Midbrain (tissue), 1 donor: ENCODE results near the gene PALM3.

ENCODE experiments used
- DNase-seq: peaks from one replicate; lab custom pipeline; 2025; lab: John Stamatoyannopoulos, UW

The PALM3 gene

DNA sequence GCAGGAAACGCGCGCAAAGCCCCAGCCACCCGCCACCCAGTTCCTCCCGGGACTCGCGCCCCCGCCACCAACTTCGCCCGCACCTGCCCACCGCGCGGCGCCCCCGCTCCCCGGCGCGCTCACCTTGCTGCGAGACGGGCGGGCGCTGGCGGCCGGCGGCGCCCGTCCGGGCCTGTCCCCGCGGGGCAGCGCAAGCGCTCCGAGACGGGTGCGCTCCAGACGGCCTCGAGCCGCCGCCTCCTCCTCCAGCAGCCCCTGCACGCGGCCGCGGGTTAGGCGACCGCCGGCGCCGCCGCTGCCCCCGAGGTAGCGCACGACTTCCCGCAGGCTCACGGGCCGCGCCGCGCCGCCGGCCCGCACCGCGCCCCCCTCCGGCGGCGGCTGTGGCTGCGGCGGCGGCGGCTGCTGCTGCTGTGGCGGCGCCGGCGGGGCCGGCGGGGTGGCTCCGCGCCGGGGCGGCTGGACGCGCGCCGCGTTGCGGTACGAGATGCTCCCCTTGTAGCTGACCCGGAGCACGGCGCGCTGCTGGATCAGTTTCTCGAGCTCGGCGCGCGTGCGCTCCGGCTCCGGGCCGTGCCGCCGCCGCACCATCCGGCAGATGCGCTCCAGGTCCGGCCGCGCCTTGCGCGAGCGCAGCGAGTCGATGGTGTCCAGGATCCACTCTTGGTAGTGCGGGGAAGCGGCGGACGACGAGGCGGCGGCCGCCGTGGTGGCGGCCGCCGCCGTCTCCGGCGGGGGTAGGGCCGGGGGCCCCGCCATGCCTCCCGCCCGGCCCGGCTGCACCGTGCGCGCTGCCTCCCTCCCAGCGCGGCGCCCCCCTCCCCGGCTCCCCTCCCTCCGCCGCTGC is 28.0 kb upstream of the PALM3 start:
- no peak for DNase-seq

DNA sequence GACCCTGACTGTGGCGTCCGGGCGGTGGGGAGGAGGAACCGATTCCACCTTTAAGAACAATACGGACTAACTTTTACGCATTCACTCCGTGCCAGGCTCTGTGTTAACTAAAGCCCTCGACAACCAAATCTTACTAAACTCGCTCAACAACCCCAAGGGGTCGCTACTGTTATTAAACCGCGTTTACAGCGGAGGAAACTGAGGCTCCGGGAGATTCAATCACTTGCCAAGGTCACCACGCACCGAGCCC is 27.5 kb upstream of the PALM3 start:
- DNase-seq, result no peak

DNA sequence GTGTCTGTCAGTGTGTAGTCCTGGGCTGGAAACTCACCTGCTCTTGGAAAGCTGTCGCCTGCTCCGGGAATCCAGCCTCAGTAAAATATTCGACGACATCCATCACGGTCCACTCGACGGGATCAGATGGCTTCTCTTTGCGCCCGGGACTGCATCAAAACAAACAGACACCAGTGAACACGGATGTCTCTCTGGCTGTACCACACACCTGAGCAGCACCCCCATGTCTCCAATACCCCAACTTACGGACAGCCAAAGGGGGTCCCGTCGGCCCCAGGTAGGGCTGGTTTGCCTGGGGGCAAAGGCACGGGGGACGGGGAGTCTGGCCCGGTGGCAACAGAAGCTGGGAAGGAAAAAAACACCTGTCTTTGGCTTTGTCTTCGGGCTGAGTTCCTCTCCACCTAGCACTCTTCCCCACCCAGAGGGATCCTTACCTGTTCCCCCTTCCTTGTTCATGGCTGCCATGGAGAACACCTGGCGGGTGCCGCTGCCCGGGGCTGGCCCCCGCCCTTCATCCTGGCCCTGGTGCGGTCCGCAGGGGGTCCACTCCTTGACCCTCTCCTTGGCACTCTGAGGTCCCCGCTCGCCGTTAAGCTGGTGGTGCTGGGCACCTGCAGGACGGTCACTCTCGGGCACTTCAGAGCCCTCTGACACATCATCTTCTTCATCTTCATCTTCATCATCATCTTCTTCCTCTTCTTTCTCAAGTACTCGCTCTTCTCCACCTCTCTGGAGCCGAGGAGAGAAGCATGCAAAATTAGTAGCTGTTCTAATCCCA is 26.9 kb upstream of the PALM3 start:
- DNase-seq, result no peak

DNA sequence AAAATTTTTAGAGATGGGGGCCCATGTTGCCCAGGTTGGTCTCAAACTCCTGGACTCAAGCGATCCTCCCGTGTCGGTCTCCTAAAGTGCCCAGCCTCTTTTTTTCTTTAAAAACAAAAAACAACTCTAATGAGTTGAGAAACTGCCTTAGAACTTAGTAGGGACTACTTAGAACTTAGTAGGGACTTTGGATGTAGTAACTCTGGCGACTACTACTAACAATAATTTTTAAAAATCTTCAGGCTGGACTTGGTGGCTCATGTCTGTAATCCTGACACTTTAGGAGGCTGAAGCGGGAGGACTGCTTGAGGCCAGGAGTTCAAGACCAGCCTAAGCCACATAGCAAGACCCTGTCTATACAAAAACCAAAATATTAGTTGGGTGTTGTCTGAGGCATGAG is 24.2 kb upstream of the PALM3 start:
- no peak for DNase-seq

DNA sequence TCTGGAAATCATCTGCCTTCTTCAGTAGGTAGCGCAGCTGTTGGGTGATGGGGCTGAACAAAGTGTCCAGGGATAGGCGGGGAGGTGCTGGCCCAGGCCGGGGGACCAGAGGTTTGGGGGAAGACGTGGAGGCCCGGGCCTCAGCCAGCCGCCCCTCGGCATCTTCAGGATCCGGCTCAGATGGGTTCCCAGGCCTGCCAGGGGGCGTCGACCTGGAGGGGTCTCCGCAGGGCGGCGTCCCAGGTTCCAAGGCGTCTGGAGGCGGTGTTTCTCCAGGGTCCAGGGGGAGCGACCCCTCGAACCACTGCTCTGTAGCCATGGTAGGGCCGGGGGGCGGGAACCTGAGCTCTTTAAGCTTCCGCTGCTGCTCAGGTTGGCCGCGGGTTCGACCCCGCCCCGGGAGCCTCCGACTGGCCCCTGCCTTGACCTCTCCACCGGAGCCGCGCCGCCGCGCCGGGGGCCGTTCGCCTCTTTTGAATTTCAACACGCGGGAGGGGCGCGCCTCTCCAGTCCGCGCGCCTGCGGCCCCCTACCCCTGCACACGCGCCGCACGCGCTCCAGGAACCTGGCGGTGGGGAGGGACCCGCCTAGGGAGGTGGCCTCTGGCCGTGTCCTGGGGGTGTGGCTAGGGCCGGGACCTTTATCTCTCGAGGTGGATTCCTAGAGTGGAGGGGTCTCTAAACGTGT is 23.6 kb upstream of the PALM3 start, which contains the start of gene C19orf67:
Gene C19orf67, minus strand, starts transcription at position 475 of the 687 bp plus-strand sequence. Its CDS starts 156 bp downstream, at position 319.
- no peak for DNase-seq

DNA sequence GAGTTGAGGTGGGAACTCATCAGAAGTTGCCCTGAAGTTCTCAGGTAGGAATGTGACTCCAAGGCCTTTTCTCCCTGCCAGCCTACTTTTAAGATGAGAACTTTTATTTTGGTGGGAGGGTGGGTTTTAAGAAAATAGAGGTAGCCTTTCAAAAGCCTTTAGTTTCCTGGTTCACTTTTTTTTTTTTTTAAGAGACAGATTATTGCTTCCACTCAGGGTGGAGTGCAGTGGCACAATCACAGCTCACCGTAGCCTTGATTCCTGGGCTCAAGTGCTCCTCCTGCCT is 20.7 kb upstream of the PALM3 start:
- DNase-seq, result no peak

DNA sequence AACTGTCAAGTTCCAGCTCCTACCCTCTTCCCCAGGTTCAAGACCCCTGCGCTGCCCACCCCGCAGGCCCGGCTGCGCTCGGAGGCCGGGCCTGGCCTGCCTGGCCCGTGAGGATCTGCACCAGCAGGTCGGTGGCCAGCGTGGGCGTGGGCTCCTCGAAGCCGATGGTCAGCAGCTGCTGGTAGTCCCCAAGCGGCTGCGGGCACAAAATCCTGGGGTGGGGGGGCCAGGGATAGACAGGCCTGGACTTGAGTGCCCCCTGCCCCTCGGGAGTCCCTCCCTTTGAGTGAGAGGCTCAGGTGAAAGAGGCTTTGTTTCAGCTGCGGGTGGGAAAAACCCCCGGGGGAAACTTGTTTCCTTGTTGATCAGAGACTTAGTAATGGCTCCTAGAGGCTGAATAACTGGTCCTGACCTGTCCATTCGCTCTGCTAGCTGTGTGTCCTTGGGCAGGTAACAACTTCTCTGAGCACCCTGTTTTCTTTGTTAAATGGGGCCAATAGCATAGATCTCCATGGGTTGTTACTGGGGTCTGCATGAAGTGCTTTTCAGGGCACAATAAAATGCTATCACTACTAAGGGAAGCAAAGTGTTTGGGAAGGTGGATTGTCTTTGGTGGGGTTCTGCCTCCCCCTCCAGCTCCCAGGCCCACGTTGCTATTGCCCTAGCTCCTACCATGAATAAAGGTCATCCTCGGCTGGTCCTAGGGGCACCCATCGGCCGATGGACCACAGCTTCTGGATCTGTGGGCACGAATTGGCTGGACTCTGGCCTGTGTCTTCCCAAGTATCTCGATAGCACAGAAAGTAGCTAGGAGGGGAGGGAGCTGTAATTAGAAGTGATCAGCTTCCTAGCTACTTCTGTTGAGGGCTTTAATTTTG is 20.2 kb upstream of the PALM3 start:
- no peak for DNase-seq

DNA sequence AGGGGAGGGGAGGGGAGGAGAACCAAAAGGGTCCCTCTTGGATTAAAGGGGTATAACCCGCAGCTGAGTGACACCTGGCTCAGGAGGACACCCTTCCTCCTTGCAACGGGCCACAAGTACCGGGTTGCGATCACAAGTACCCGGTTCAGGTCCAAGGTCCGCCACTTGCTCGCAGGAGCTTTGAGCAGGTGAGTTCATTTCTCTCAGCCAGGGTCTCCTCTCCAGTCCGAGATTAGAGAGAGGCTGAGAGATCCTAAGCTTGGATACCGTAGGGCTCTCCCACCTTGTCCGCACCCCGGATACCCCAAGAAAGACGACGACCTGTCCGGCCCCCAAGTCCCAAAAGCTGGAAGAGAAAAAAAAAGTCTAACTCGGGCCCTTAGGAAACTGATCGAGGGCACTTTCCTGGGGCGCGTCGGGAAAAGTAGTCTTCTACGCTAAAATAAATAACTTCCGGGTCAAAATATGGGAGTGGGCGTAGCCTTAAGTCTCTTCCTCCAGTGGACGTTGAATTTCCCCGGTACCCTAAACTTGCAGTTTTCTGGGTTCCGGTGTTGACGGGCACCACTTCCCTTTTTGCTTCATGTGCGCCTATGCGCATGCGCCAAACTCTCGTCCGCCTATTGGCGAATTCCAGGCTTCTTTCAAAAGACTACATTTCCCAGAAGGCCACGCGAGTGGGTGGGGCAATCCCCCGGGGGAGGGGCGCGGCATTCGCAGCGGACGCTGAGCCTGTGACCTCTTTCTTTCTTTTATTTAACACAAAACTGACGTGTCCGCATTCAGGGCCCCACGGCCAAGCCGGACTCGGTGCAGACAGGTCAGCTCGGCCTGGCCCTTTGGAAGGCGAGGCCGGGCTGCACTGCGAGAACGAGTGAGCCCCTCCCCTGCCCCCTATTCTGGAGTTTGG is 19.3 kb upstream of the PALM3 start:
- peak; percentile 100 for DNase-seq

DNA sequence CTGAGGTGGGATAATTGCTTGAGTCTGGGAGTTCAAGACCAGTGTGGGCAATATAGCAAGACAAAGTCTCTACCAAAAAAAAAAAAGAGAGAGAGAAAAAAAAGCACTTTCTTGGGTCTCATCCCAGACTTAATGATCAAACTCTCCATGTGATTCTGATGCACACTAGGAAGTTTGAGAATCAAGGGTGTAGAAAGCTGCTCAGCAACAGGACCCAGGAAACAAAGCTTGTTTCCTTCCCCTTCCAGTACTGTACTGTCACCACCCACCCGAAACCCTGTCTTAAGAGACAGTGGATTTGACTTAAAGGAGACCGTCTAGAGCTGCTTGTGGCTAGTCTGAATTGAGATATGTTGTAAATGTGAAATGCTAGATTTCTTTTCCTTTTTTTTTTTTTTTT is 16.5 kb upstream of the PALM3 start:
- DNase-seq, result no peak

DNA sequence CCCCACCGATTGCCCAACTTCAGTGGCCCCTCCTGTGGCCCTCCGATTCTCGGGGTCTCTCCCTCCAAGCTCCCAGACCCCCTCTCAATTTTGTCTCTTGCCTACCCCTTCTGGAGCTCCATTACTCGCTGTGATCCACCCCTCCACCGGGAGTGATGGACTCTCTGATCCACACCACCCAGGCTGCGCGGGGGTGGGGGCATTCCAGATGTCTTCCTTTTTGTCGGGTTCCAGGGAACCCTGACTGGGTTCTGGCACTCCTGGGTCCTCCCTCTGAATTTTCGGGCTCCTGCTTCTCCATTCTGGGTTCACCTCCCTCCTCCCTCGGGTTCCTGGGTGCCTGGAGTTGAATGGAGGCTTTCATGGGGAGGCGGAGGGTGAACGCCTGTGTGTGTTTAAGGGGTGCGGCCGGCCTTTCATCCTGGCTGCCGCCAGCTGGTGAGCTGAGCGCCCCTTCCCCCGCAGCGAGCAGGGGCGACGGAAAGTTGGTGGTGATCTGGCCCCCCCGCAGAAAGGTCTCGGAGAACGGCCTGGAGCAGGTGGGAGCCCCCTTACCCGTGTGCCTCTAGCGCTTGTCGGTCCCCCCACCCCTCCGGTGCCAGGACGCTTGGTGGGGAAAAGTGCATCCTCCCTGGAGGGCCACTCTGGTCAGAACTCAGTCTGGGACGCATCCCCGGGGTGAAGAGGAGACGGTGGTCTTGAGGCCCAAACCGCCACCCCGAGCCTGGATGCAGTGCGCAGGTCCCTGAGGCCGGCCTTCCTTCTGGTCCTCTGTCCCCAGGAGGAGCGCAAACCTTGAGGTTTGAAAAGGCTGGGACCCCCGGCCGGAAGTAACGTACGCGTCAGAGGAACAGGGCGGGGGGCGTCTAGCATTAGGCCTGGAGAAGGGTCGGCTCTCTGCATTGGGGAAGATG is 12.3 kb upstream of the PALM3 start:
- peak; percentile 39 for DNase-seq

DNA sequence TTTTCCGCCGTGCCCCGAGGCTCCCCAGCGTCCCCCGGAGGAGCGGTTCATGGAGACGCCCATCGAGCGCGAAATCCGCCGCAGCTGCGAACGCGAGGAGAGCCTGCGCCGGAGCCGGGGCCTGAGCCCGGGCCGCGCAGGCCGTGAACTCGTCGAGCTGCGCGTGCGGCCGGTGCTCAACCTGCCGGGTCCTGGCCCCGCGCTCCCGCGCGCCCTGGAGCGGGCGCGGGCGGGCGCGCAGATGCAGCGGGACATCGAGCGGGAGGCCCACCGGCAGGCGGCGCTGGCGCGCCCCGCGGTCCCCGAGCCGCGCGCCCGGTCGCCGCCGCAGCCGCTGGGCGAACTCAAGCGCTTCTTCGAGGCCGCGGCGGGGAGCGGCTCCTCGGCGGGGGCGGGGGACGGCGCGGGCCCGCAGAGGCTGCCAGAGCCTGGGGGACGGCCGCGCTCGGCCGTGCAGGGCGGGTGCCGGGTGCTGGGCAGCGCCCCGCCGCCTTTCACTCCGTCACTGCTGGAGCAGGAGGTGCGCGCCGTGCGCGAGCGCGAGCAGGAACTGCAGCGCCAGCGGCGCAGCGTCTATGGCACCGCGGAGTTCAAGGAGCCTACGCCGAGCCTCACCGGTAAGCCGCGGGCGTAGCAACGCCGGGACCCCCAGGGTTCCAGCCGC is 11.5 kb upstream of the PALM3 start:
- DNase-seq, result peak; percentile 83

DNA sequence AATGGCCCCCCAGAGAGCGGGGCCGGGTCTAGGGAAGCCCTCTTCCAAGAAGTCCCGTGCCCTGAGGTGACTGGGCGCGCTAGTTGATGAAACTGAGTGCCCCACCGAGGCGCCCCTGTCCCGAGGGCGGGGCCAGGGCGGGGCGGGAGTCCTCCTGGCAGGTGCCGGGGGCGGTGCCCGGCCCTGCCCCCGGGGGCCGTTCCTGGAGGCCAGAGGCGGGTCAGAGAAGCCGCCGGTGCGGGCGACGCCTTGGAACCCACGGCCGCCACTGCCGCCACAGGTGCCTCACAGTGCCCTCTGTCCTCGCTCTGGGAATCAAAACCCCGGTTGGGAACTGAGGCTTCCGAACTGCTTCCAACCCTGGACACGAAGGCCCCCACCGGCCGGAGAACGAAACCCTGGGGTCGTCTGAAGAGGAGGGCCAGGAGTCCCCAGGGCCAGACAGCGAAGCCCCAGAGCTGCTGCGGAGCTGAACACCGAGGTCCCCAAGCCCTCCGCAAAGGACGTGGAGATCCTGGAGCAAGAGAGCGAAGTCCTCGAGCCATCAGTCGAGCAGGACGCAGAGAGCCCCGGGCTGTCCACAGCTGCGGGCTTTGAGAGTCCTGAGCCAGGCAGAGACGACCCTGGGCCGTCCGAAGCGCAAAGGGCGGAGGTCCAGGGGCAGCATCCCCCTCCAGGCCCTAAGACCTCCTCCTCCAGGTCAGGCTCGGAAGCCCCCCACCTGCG is 10.8 kb upstream of the PALM3 start, which contains the start of gene MISP3:
Gene MISP3, plus strand, starts transcription at position 252 of the 726 bp plus-strand sequence. CDS start 524 bp downstream, outside the sequence.
- DNase-seq, result no peak

DNA sequence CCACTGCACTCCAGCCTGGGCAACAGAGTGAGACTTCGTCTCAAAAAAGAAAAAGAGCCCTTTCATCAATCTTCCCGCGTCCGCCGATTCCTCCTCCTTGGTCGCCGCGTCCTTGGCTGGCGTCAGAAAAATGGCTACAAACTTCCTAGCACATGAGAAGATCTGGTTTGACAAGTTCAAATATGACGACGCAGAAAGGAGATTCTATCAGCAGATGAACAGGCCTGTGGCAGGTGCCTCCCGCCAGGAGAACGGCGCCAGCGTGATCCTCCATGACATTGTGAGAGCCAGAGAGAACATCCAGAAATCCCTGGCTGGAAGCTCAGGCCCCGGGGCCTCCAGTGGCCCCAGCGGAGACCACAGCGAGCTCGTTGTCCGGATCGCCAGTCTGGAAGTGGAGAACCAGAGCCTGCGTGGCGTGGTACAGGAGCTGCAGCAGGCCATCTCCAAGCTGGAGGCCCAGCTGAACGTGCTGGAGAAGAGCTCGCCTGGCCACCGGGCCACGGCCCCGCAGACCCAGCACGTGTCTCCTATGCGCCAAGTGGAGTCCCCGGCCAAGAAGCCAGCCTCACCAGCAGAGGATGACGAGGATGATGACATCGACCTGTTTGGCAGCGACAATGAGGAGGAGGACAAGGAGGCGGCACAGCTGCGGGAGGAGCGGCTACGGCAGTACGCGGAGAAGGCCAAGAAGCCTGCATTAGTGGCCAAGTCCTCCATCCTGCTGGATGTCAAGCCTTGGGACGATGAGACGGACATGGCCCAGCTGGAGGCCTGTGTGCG is 8.6 kb upstream of the PALM3 start:
- no peak for DNase-seq

DNA sequence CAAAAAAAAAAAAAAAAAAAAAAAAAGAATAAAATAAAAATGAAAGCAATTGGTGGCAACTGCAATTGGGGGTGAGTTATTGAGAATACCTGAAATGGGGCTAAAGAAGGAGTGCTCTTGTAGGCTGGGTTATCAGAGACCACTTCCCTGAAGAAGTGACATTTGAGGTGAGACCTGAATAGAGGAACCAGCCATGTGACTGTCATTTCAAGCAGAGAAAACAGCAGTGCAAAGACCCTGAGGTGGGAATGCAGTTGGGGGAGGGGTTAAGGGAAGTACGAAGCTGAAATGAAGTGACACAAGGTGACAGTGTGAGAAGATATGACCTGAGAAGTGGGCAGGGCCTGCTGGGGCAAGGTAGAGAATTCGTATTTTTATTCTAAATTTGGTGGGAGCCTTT is 4.3 kb upstream of the PALM3 start:
- DNase-seq, result no peak

DNA sequence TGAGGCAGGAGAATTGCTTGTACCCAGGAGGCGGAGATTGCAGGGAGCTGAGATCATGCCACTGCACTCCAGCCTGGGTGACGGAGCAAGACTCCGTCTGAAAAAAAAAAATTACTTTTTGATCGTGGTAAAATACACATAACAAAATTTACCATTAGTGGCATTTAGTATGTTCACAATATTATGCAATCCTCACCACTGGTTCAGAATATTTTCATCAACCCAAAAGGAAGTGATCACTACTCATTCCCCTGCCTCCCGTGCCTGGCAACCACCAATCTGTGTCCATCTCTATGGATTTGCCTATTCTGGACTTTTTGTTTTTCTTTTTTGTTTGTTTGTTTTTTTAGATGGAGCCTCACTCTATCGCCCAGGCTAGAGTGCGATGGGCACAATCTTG is 1.2 kb upstream of the PALM3 start:
- no peak for DNase-seq

DNA sequence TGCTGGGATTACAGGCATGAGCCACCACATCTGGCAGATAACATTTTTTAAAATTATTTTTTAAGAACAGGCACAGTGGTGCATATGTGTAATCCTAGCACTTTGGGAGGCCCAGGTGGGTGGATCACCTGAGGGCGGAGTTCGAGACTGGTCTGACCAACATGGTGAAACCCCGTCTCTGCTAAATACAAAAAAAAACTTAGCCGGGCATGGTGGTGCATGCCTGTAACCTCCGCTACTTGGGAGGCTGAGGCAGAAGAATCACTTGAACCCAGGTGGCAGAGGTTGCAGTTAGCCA is 631 bp upstream of the PALM3 start:
- no peak for DNase-seq

DNA sequence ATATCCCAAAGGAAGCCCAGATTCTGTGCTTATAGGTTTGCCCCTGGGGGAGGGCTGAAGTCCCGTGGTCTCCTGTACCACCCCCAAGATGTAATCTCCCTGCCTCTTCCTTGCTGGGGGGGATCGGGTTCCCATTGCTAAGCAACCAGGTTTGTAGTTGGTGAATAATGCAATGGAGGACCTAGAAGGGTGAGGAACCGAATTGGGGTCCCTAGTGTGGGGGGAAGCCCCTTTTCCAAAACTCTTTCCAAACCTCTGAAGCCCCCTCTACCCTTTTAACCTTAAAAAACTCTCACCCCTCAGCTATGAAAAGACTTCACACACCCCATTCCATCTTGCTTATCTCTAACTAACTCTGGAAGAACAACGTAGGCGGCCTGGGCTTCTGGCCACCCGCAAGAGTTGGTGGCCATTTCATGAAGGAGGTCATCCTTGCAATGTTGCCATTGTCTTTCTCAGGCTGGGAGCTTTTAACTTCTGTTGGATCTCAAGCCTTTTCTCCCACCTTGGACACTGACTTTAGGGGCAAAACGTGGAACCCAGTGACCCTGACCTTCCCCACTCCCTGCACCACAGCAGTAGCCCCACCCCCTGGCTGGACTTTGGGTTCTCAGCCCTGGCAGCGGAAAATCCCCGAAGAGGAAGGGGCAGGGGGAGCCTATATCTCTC is 661 bp downstream of the PALM3 start:
- no peak for DNase-seq
